Duodenal mucosa (tissue), 2 donors: ENCODE measurements around the gene KCNJ10.

Experiments
- H3K27ac ChIP-seq: one replicate; pipeline ENCODE4 v1.7.0; 2013; ENCODE audit warnings: low read depth, low read length
- H3K27me3 ChIP-seq, 2 donors: one replicate each; pipeline ENCODE4 v1.7.0; 2013; ENCODE audit warnings: low read length in 2 of 2, control low read depth in 1 of 2; ENCODE audit not compliant: insufficient read depth in 2 of 2, control insufficient read depth in 1 of 2
- H3K36me3 ChIP-seq, 2 donors: one replicate each; pipeline ENCODE4 v1.7.0; 2013; ENCODE audit warnings: low read length in 2 of 2, control low read depth in 1 of 2; ENCODE audit not compliant: insufficient read depth in 2 of 2, control insufficient read depth in 1 of 2
- H3K4me1 ChIP-seq, 2 donors: one replicate each; pipeline ENCODE4 v1.7.0; 2013; ENCODE audit warnings: low read length in 2 of 2, control low read depth in 1 of 2; ENCODE audit not compliant: insufficient read depth in 2 of 2, control insufficient read depth in 1 of 2
- H3K4me3 ChIP-seq, 2 donors: one replicate each; pipeline ENCODE4 v1.7.0; 2013; ENCODE audit warnings: low read length in 2 of 2, low read depth in 1 of 2
- H3K9ac ChIP-seq, 2 donors: one replicate each; pipeline ENCODE4 v1.7.0; 2013; ENCODE audit warnings: low read length in 2 of 2, low read depth in 1 of 2
- H3K9me3 ChIP-seq, 2 donors: one replicate each; pipeline ENCODE4 v1.7.0; 2013; ENCODE audit warnings: low read length in 2 of 2, control low read depth in 1 of 2; ENCODE audit not compliant: control insufficient read depth in 1 of 2

KCNJ10 gene

GRCh38 chr1:160076295-160076694 is 6.3 kb upstream of the KCNJ10 start:
- no peak overlapping the region for H3K9ac ChIP-seq
- no peak overlapping the region for H3K27ac ChIP-seq
- no peak overlapping the region for H3K4me3 ChIP-seq
- H3K4me1 ChIP-seq, result peaks cover 0 to 6% of the 10 kb centered on the region in 2 donors
- peaks cover 21 to 31% of the 10 kb centered on the region in 2 donors for H3K27me3 ChIP-seq
- H3K9me3 ChIP-seq, result no peaks in the 10 kb centered on the region
- H3K36me3 ChIP-seq, result no peaks in the 10 kb centered on the region

- H3K27me3 ChIP-seq, result peaks cover 17 to 31% of the 10 kb centered on the region in 2 donors
- peaks cover under 1 to 10% of the 10 kb centered on the region in 2 donors for H3K4me1 ChIP-seq
- no peaks in the 10 kb centered on the region for H3K36me3 ChIP-seq
- H3K9ac ChIP-seq, result no peak overlapping the region
- H3K9me3 ChIP-seq, result no peaks in the 10 kb centered on the region
- no peak overlapping the region for H3K27ac ChIP-seq
- no peak overlapping the region for H3K4me3 ChIP-seq
These were observed 5.9 kb upstream of the KCNJ10 start for GRCh38 chr1:160075836-160076235.

- no peak overlapping the region for H3K4me3 ChIP-seq
- no peak overlapping the region for H3K27ac ChIP-seq
- no peaks in the 10 kb centered on the region for H3K36me3 ChIP-seq
- H3K27me3 ChIP-seq, result peaks cover 7 to 28% of the 10 kb centered on the region in 2 donors
- H3K9me3 ChIP-seq, result no peaks in the 10 kb centered on the region
- H3K9ac ChIP-seq, result no peak overlapping the region
- peaks cover 5 to 16% of the 10 kb centered on the region in 2 donors for H3K4me1 ChIP-seq
These were observed 4.9 kb upstream of the KCNJ10 start for GRCh38 chr1:160074865-160075264.

GRCh38 chr1:160071289-160071688 is 1.3 kb upstream of the KCNJ10 start:
- H3K9ac ChIP-seq, result no peak overlapping the region
- peaks cover 5 to 10% of the 10 kb centered on the region in 2 donors for H3K4me1 ChIP-seq
- H3K27ac ChIP-seq, result no peak overlapping the region
- peaks cover 9 to 37% of the 10 kb centered on the region in 2 donors for H3K27me3 ChIP-seq
- no peak overlapping the region for H3K4me3 ChIP-seq
- H3K36me3 ChIP-seq, result no peaks in the 10 kb centered on the region
- no peaks in the 10 kb centered on the region for H3K9me3 ChIP-seq

GRCh38 chr1:160070243-160071163 is 543 bp upstream of the KCNJ10 start:
- Histone ChIP-seq H3K36me3 (no peaks in the 10 kb centered on the region), H3K27ac (no peak overlapping the region), H3K4me1 (peaks cover 5 to 10% of the 10 kb centered on the region in 2 donors), H3K27me3 (peaks cover 10 to 38% of the 10 kb centered on the region in 2 donors), H3K4me3 (peak overlapping the region; percentile 72 to 84), H3K9ac (peak overlapping the region; percentile 9 to 35), H3K9me3 (no peaks in the 10 kb centered on the region)

- peaks cover 5 to 10% of the 10 kb centered on the region in 2 donors for H3K4me1 ChIP-seq
- H3K27ac ChIP-seq, result no peak overlapping the region
These were observed 1.7 kb downstream of the KCNJ10 start for GRCh38 chr1:160068225-160068624.

GRCh38 chr1:160066829-160067745 is 2.9 kb downstream of the KCNJ10 start:
- H3K27me3 ChIP-seq, result peaks cover 11 to 36% of the 10 kb centered on the region in 2 donors
- no peak overlapping the region for H3K27ac ChIP-seq
- H3K9me3 ChIP-seq, result no peaks in the 10 kb centered on the region
- no peak overlapping the region for H3K9ac ChIP-seq
- H3K4me1 ChIP-seq, result peaks cover 5 to 10% of the 10 kb centered on the region in 2 donors
- no peaks in the 10 kb centered on the region for H3K36me3 ChIP-seq
- no peak overlapping the region for H3K4me3 ChIP-seq

More at GRCh38 chr1:160068225-160068624, 1.7 kb downstream of the KCNJ10 start:
- H3K9me3 ChIP-seq, result no peaks in the 10 kb centered on the region
- H3K36me3 ChIP-seq, result no peaks in the 10 kb centered on the region
- no peak overlapping the region for H3K4me3 ChIP-seq
- H3K27me3 ChIP-seq, result peaks cover 11 to 38% of the 10 kb centered on the region in 2 donors
- H3K9ac ChIP-seq, result no peak overlapping the region

GRCh38 chr1:160064746-160065145 is 5.2 kb downstream of the KCNJ10 start:
- peaks cover 10 to 19% of the 10 kb centered on the region in 2 donors for H3K27me3 ChIP-seq
- H3K9ac ChIP-seq, result no peak overlapping the region
- no peak overlapping the region for H3K4me3 ChIP-seq
- H3K36me3 ChIP-seq, result no peaks in the 10 kb centered on the region
- H3K9me3 ChIP-seq, result no peaks in the 10 kb centered on the region
- H3K4me1 ChIP-seq, result no peaks in the 10 kb centered on the region
- H3K27ac ChIP-seq, result no peak overlapping the region

- Histone ChIP-seq H3K9ac (no peak overlapping the region), H3K4me3 (no peak overlapping the region), H3K4me1 (no peaks in the 10 kb centered on the region), H3K27me3 (peaks cover 8 to 13% of the 10 kb centered on the region in 2 donors), H3K36me3 (no peaks in the 10 kb centered on the region), H3K9me3 (no peaks in the 10 kb centered on the region), H3K27ac (no peak overlapping the region)
These were observed 5.8 kb downstream of the KCNJ10 start for GRCh38 chr1:160064164-160064563.

- no peak overlapping the region for H3K4me3 ChIP-seq
- H3K9me3 ChIP-seq, result no peaks in the 10 kb centered on the region
- no peak overlapping the region for H3K9ac ChIP-seq
- H3K27ac ChIP-seq, result no peak overlapping the region
- no peaks in the 10 kb centered on the region for H3K36me3 ChIP-seq
- no peaks in the 10 kb centered on the region for H3K4me1 ChIP-seq
- peaks cover 5 to 6% of the 10 kb centered on the region in 2 donors for H3K27me3 ChIP-seq
These were observed 6.8 kb downstream of the KCNJ10 start for GRCh38 chr1:160063176-160063575.
